Measurements from ENCODE around the gene FHIT.

DNA sequence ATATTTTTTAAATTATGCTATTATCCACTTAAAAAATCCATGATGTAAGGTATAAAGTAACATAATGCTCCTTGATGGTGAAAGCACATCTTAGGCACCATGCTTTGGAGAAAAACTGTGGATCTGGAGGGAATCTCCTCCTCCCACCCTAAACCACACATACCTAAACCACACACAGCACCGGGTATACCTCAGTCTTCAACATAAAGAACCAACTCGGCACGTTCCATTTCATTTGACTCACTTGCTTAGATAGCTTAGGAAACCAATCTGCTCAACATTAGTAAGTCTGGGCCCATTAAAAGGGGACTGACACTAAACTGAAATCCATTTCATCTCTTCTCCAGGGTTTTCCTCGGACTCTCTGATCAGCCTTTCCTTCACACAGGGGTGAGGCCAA, 1255.7 kb downstream of the FHIT start:
- TF ChIP-seq GATA2 (IDR thresholded peaks at IDR 0.05; ENCODE audit: low read depth, low read length) (no peak), GATA3 (IDR thresholded peaks at IDR 0.05; ENCODE audit: low read depth, low read length) (no peak)

Measured in SH-SY5Y (cell line).